Measurements from ENCODE around the gene KCNJ3.

GRCh38 chr2:154776825-154777224 lies 78.3 kb downstream of the KCNJ3 start:
- no peak for TF ChIP-seq CTCF (conservative IDR thresholded peaks at IDR 0.05; ENCODE audit: low read depth, low read length)
- no peak for TF ChIP-seq EZH2 (IDR thresholded peaks at IDR 0.05; ENCODE audit: borderline replicate concordance, low read depth, low read length, poor library complexity, severe bottlenecking)

Measured in A673 (cell line).